Gastrocnemius medialis (tissue), 4 donors: ENCODE measurements around the gene UCN3. TPM values are rescaled to one million over a fixed set of nuclear protein-coding genes. Genes with fewer than 3 reads are reported as not detected.

Experiments used
- ATAC-seq, 2 donors: fragments of 150-250 bp; one replicate each; pipeline ENCODE4 v1.9.1; 2016
- DNase-seq, 2 donors: peaks; one replicate each; pipeline ENCODE4 v3.0.0-alpha.2; 2019
- H3K27ac ChIP-seq, 4 donors: fragments of 200-600 bp; sonication (generic); 1 replicate in 1 of 4; 2 replicates in 3 of 4; pipeline ENCODE4 v1.5.1; 2016 to 2018; ENCODE audit warnings: mild to moderate bottlenecking in 2 of 4, moderate library complexity in 1 of 4
- H3K27me3 ChIP-seq, 3 donors: fragments of 200-600 bp; sonication (generic) in 2 of 3; 1 replicate in 1 of 3; 2 replicates in 2 of 3; pipeline versions ENCODE4 v1.5.1 to v1.6.0; 2016 to 2019; ENCODE audit warnings: mild to moderate bottlenecking in 1 of 3, moderate library complexity in 1 of 3
- H3K36me3 ChIP-seq, 2 donors: fragments of 200-600 bp; sonication (generic) in 1 of 2; one replicate each; pipeline ENCODE4 v1.5.1; 2017 to 2018
- H3K4me1 ChIP-seq, 2 donors: fragments of 200-600 bp; sonication (generic) in 1 of 2; one replicate each; pipeline ENCODE4 v1.5.1; 2016 to 2017; ENCODE audit warnings: mild to moderate bottlenecking in 2 of 2
- H3K4me3 ChIP-seq, 4 donors: fragments of 200-600 bp; sonication (generic) in 3 of 4; 1 replicate in 1 of 4; 2 replicates in 3 of 4; pipeline ENCODE4 v1.5.1; 2016 to 2019; ENCODE audit warnings: mild to moderate bottlenecking in 2 of 4
- H3K9me3 ChIP-seq, 3 donors: fragments of 200-600 bp; sonication (generic) in 2 of 3; 1 replicate in 1 of 3; 2 replicates in 2 of 3; pipeline ENCODE4 v1.5.1; 2016 to 2019
- POLR2A ChIP-seq, 2 donors: fragments of 450-650 bp; IDR thresholded peaks; one replicate each; pipeline ENCODE4 v1.6.1; 2017; ENCODE audit warnings: antibody characterized with exemption in 2 of 2, mild to moderate bottlenecking in 2 of 2, moderate library complexity in 2 of 2
- in situ Hi-C, 4 donors: fragments of 200-750 bp; cut with MboI; loops; one replicate each; pipeline versions ENCODE4 v1.15.0 to v1.8.0; 2017; ENCODE audit warnings: low sequenced_read_pairs in 4 of 4
- intact Hi-C: fragments of 100-400 bp; cut with DNase I; formaldehyde crosslinking; loops from one replicate; pipeline ENCODE4 v1.15.1; 2023; ENCODE audit warnings: low total_unique reads
- total RNA-seq, 4 donors: library from RNA; depleted of rRNA; stranded (reverse); fragments of >200 nt; gene quantifications; one replicate each; pipeline versions ENCODE4 v1.1.0 to v1.2.3, GENCODE V29; 2016
- TF ChIP-seq, protein P1 (sequence below), 5 experiments: fragments of 450-650 bp in 3 of 5; fragments of 200-600 bp in 2 of 5; sonication (generic) in 2 of 5; IDR thresholded peaks in 4 of 5; conservative IDR thresholded peaks in 1 of 5; 1 replicate in 4 of 5; 2 replicates in 1 of 5; pipeline ENCODE4 v1.5.1; 2016 to 2019; ENCODE audit warnings: antibody characterized with exemption in 5 of 5, mild to moderate bottlenecking in 3 of 5, moderate library complexity in 3 of 5

Gene UCN3
- total RNA-seq, 4 donors from 2014 or later: not detected

DNA sequence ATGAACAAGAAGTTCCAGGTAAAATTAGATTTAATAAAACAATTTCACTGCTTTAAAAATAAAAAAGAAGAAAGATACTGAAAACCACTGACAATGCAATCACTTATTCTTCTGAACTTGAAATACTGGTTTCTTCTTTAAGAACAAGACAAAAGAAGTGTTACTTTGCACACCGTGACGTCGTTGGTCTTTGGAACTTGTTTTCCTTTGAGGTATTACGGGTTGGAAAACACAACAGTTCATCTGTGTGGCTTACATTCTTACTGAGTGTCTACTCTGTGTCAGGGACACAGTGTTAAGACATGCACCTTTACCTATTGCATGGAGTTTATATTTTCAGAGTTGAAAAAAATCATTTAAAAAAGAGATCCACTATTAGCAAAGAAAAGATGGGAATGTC lies 41.3 kb upstream of the UCN3 start:
- Histone ChIP-seq H3K4me3 (no peak overlapping the region), H3K4me1 (no peaks in the 10 kb centered on the region), H3K36me3 (no peaks in the 10 kb centered on the region), H3K9me3 (no peaks in the 10 kb centered on the region), H3K27me3 (no peaks in the 10 kb centered on the region), H3K27ac (no peak overlapping the region)
- TF ChIP-seq POLR2A (IDR thresholded peaks at IDR 0.05): no peak
- TF ChIP-seq, protein P1, sequence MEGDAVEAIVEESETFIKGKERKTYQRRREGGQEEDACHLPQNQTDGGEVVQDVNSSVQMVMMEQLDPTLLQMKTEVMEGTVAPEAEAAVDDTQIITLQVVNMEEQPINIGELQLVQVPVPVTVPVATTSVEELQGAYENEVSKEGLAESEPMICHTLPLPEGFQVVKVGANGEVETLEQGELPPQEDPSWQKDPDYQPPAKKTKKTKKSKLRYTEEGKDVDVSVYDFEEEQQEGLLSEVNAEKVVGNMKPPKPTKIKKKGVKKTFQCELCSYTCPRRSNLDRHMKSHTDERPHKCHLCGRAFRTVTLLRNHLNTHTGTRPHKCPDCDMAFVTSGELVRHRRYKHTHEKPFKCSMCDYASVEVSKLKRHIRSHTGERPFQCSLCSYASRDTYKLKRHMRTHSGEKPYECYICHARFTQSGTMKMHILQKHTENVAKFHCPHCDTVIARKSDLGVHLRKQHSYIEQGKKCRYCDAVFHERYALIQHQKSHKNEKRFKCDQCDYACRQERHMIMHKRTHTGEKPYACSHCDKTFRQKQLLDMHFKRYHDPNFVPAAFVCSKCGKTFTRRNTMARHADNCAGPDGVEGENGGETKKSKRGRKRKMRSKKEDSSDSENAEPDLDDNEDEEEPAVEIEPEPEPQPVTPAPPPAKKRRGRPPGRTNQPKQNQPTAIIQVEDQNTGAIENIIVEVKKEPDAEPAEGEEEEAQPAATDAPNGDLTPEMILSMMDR (IDR thresholded peaks at IDR 0.05 in 4 of 5, conservative IDR thresholded peaks at IDR 0.05 in 1 of 5): no peak
- no peak for DNase-seq
- ATAC-seq: no peak
- intact Hi-C loops: no loop called here
- in situ Hi-C loops: no loop called here

DNA sequence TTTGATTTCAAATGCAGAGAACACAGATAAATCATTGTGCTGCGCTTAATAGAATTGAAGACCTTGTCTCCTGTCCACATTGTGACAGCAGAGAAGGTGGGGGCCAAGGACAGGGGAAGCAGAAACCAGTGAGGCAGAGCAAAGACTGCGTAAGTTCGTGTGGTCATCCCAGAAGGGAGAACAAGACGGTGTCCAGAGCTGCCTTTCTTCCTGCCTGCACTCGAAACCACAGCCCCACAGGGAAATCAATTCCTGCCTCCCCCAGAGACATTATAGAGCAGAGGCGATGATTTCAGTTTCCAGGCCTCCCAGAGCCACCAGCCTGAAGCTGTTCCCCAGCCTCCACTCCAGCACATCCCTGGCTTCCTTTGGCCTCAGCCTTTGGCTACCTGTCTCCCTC lies 39.7 kb upstream of the UCN3 start:
- H3K27ac ChIP-seq: no peak overlapping the region
- no peak for DNase-seq
- no peaks in the 10 kb centered on the region for H3K27me3 ChIP-seq
- intact Hi-C loops: no loop called here
- H3K9me3 ChIP-seq: no peaks in the 10 kb centered on the region
- TF ChIP-seq, protein P1 (IDR thresholded peaks at IDR 0.05 in 4 of 5, conservative IDR thresholded peaks at IDR 0.05 in 1 of 5): no peak
- TF ChIP-seq POLR2A (IDR thresholded peaks at IDR 0.05): no peak
- ATAC-seq: no peak
- no peaks in the 10 kb centered on the region for H3K4me1 ChIP-seq
- in situ Hi-C loops: no loop called here
- no peaks in the 10 kb centered on the region for H3K36me3 ChIP-seq
- H3K4me3 ChIP-seq: no peak overlapping the region

DNA sequence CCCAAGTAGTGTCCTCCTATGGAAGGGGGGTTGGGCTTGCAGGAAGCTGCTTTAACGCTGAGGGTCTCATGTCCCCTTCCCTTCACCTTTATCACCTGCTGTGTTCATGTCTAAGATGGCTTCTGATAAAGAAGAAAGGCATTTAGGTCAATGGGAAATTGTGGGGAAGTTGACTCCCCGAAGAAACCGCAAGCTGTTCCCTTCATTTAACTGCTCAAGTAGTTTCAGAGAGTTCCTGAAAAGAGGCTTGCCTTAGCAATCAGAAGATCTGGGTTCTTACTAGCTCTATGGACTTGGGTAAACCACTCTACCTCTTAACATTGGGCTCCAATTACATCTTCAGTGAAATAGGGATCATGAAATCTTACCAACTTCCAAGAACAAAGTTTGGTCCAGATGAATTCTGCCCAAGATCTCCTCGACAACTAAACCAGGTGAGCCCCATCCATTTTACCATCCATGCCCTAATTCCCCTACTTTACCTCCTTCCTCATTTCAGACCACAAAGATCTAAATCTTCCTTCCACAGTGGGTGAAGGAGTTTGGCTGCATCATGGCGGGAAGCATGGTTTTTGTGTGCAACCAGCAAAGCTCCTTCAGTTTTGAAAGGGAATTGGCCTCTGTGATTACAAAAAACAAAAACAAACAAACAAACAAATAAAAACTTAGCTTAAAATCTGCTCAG lies 30.4 kb upstream of the UCN3 start:
- Histone ChIP-seq H3K4me1 (no peaks in the 10 kb centered on the region), H3K27ac (no peak overlapping the region), H3K4me3 (no peak overlapping the region), H3K36me3 (no peaks in the 10 kb centered on the region), H3K27me3 (no peaks in the 10 kb centered on the region), H3K9me3 (no peaks in the 10 kb centered on the region)
- in situ Hi-C loops (no loop called here), intact Hi-C loops (no loop called here)
- no peak for ATAC-seq
- TF ChIP-seq, protein P1 (IDR thresholded peaks at IDR 0.05 in 4 of 5, conservative IDR thresholded peaks at IDR 0.05 in 1 of 5): no peak
- no peak for TF ChIP-seq POLR2A (IDR thresholded peaks at IDR 0.05)
- no peak for DNase-seq

DNA sequence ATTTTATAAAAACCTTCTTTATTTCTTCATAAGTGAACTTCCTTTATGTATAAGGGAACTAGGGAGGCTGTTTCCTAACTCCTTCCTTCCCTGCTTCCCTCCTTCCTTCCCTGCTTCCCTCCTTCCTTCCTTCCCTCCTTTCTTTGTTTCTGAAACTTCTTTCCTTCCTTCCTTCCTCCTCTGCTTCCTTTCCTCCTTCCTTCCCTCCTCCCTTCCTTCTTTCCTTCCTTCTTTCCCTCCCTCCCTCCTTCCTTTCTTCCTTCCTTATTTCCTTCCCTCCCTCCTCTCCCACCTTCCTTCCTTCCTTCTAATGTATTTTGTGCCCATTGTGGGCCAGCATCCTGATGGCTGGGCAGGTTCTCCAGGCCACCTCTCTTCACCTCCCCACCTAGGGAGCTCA lies 26.8 kb upstream of the UCN3 start:
- TF ChIP-seq POLR2A (IDR thresholded peaks at IDR 0.05): no peak
- TF ChIP-seq, protein P1 (IDR thresholded peaks at IDR 0.05 in 4 of 5, conservative IDR thresholded peaks at IDR 0.05 in 1 of 5): no peak
- in situ Hi-C loops (no loop called here), intact Hi-C loops (no loop called here)
- Histone ChIP-seq H3K27me3 (no peaks in the 10 kb centered on the region), H3K4me3 (no peak overlapping the region), H3K27ac (no peak overlapping the region), H3K4me1 (no peaks in the 10 kb centered on the region), H3K36me3 (no peaks in the 10 kb centered on the region), H3K9me3 (no peaks in the 10 kb centered on the region)
- ATAC-seq (no peak), DNase-seq (no peak)

DNA sequence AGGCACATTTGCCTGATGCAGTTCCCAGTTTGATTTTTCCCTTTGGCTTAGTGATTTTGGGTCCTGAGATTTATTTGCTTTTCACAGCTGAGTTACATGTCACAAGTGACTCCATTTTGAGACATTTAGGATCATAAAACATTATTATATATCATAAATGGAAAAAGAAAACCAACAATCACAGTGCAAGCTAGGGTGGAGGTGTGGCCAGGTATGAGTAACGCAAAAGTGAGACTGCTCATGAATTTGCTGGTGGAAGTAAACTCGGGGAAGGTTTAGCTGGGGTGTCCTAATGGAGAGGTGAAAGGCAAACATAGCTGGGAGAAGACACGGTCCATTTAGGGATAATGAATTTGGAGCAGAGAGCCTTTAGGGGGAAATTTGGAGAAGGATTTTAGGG lies 21.7 kb upstream of the UCN3 start:
- intact Hi-C loops (no loop called here), in situ Hi-C loops (no loop called here)
- H3K27ac ChIP-seq: no peak overlapping the region
- H3K36me3 ChIP-seq: no peaks in the 10 kb centered on the region
- H3K9me3 ChIP-seq: no peaks in the 10 kb centered on the region
- ATAC-seq (no peak), DNase-seq (no peak)
- no peaks in the 10 kb centered on the region for H3K27me3 ChIP-seq
- TF ChIP-seq, protein P1 (IDR thresholded peaks at IDR 0.05 in 4 of 5, conservative IDR thresholded peaks at IDR 0.05 in 1 of 5): no peak
- no peak for TF ChIP-seq POLR2A (IDR thresholded peaks at IDR 0.05)
- no peaks in the 10 kb centered on the region for H3K4me1 ChIP-seq
- no peak overlapping the region for H3K4me3 ChIP-seq
